HepG2 (cell line): ENCODE data around the gene KLHL35. TPM values are rescaled to one million over a fixed set of nuclear protein-coding genes. Genes with fewer than 3 reads are reported as not detected.

Source experiments
- ARID4A ChIP-seq: sonication (generic); formaldehyde crosslinking; IDR thresholded peaks from 2 replicates; pipeline ENCODE4 v1.5.0; 2020; ENCODE audit warnings: mild to moderate bottlenecking, missing genetic modification reagents, borderline replicate concordance
- ELF1 ChIP-seq: sonication (generic); formaldehyde crosslinking; IDR thresholded peaks from 2 replicates; pipeline ENCODE4 v1.4.0; 2020; ENCODE audit warnings: missing genetic modification reagents
- ELF3 ChIP-seq: IDR thresholded peaks from 2 replicates; pipeline ENCODE4 v1.6.1; 2016; ENCODE audit warnings: missing genetic modification reagents, missing compliant biosample characterization
- HNF4A ChIP-seq: sonication (generic); formaldehyde crosslinking; IDR thresholded peaks from 2 replicates; pipeline ENCODE4 v1.4.0; 2020; ENCODE audit warnings: missing genetic modification reagents
- IKZF1 ChIP-seq: fragments of 450-650 bp; IDR thresholded peaks from 2 replicates; pipeline ENCODE4 v1.7.1; 2016
- ISL2 ChIP-seq: sonication (generic); formaldehyde crosslinking; IDR thresholded peaks from 2 replicates; pipeline ENCODE4 v1.5.0; 2020; ENCODE audit warnings: missing genetic modification reagents
- JUNB ChIP-seq: sonication (generic); formaldehyde crosslinking; IDR thresholded peaks from 2 replicates; pipeline ENCODE4 v1.8.0; 2022; ENCODE audit warnings: missing genetic modification reagents, mild to moderate bottlenecking, borderline replicate concordance
- PITX1 ChIP-seq: sonication (generic); formaldehyde crosslinking; IDR thresholded peaks from 2 replicates; pipeline ENCODE4 v1.5.1; 2020; ENCODE audit warnings: mild to moderate bottlenecking, missing genetic modification reagents
- PLRG1 ChIP-seq: fragments of 450-650 bp; conservative IDR thresholded peaks from 2 replicates; pipeline ENCODE4 v1.6.1; 2016
- SMC3 ChIP-seq: IDR thresholded peaks from 2 replicates; pipeline ENCODE4 v1.6.1; 2011; ENCODE audit warnings: low read length, improper control_type of control experiment
- SOX5 ChIP-seq: IDR thresholded peaks from 2 replicates; pipeline ENCODE4 v1.6.1; 2016; ENCODE audit warnings: borderline replicate concordance
- SRSF1 ChIP-seq: fragments of 200-400 bp; formaldehyde crosslinking; optimal IDR thresholded peaks from 2 replicates; pipeline ENCODE3; 2017; ENCODE audit warnings: mild to moderate bottlenecking, low read depth, low read length, moderate library complexity
- THAP8 ChIP-seq: sonication (generic); formaldehyde crosslinking; IDR thresholded peaks from 2 replicates; pipeline ENCODE4 v1.5.1; 2020; ENCODE audit warnings: missing genetic modification reagents, mild to moderate bottlenecking, borderline replicate concordance
- ZC3H13 ChIP-seq: sonication (generic); formaldehyde crosslinking; IDR thresholded peaks from 2 replicates; pipeline ENCODE4 v1.8.1; 2023; ENCODE audit warnings: mild to moderate bottlenecking, missing genetic modification reagents, moderate library complexity
- ZGPAT ChIP-seq: IDR thresholded peaks from 2 replicates; pipeline ENCODE4 v1.6.1; 2016; ENCODE audit warnings: mild to moderate bottlenecking
- ZKSCAN8 ChIP-seq: IDR thresholded peaks from 2 replicates; pipeline ENCODE4 v1.6.1; 2016; ENCODE audit warnings: borderline replicate concordance, missing genetic modification reagents, missing compliant biosample characterization
- ZNF30 ChIP-seq: sonication (generic); formaldehyde crosslinking; IDR thresholded peaks from 2 replicates; pipeline ENCODE4 v1.5.0; 2020; ENCODE audit warnings: mild to moderate bottlenecking, missing genetic modification reagents
- ZNF329 ChIP-seq: sonication (generic); formaldehyde crosslinking; IDR thresholded peaks from 2 replicates; pipeline ENCODE4 v1.9.0; 2021; ENCODE audit warnings: low read depth, mild to moderate bottlenecking, missing genetic modification reagents
- ZNF530 ChIP-seq: sonication (generic); formaldehyde crosslinking; IDR thresholded peaks from 2 replicates; pipeline ENCODE4 v1.5.0; 2020; ENCODE audit warnings: low read depth, mild to moderate bottlenecking, missing genetic modification reagents
- ZNF577 ChIP-seq: sonication (generic); formaldehyde crosslinking; IDR thresholded peaks from 2 replicates; pipeline ENCODE4 v1.4.0; 2020; ENCODE audit warnings: mild to moderate bottlenecking, low read depth, missing genetic modification reagents, borderline replicate concordance
- ZNF589 ChIP-seq: sonication (generic); formaldehyde crosslinking; conservative IDR thresholded peaks from 2 replicates; pipeline ENCODE4 v1.8.0; 2022; ENCODE audit warnings: mild to moderate bottlenecking, moderate library complexity, missing genetic modification reagents
- ZNF639 ChIP-seq: conservative IDR thresholded peaks from 2 replicates; pipeline ENCODE4 v1.6.1; 2018; ENCODE audit warnings: missing genetic modification reagents
- ZSCAN9 ChIP-seq: IDR thresholded peaks from 2 replicates; pipeline ENCODE4 v1.6.1; 2016; ENCODE audit warnings: borderline replicate concordance
- polyA plus RNA-seq, 8 experiments: library from polyadenylated mRNA; depleted of rRNA in 3 of 8; stranded (reverse) in 7 of 8; unstranded in 1 of 8; fragments of >200 nt; fragmentation: Illumina TruSeq in 4 of 8; extraction: Trizol in 4 of 8; gene quantifications; 2 replicates each; pipeline versions ENCODE4 v1.2.1 to v1.2.3, GENCODE V29; 2011 to 2016; ENCODE audit warnings: low read depth in 4 of 8, missing spikeins in 1 of 8, mixed read lengths in 1 of 8; ENCODE audit not compliant: insufficient read depth in 1 of 8
- total RNA-seq, 5 experiments: library from RNA; depleted of rRNA; stranded (reverse); fragments of >200 nt; fragmentation: Illumina TruSeq; extraction: Trizol; gene quantifications; 2 replicates each; pipeline ENCODE4 v1.2.3, GENCODE V29; 2016; ENCODE audit warnings: low read depth in 1 of 5

Gene KLHL35
- total and polyA plus RNA-seq, 2 of the 13 experiments (the other 11 are each of a cell fraction or from before 2014, with no cell fraction given) = not detected

- TF ChIP-seq ZGPAT (peak; percentile 63; the same call in 1 of the 2 replicates), ZNF530 (CRISPR knock-in tag) (no peak), PITX1 (CRISPR knock-in tag) (peak; percentile 54; the same call in 1 of the 2 replicates), JUNB (CRISPR knock-in tag) (no peak), ZSCAN9 (peak; percentile 43; the same call in 1 of the 2 replicates), SOX5 (CRISPR knock-in tag) (peak; percentile 34; the same call in 1 of the 2 replicates), ZNF589 (CRISPR knock-in tag) (no peak), ZNF30 (CRISPR knock-in tag) (no peak), PLRG1 (no peak), THAP8 (CRISPR knock-in tag) (no peak), ZNF577 (CRISPR knock-in tag) (no peak), HNF4A (CRISPR knock-in tag) (no peak), ZC3H13 (CRISPR knock-in tag) (no peak), SRSF1 (no peak), ZNF639 (CRISPR knock-in tag) (no peak), ZKSCAN8 (CRISPR knock-in tag) (0 out of 2 replicates have a peak, but pooled peaks have one; percentile 25), ISL2 (0 out of 2 replicates have a peak, but pooled peaks have one; percentile 24), ARID4A (CRISPR knock-in tag) (no peak; the same call in 1 of the 2 replicates), ELF3 (CRISPR knock-in tag) (peak; percentile 46; the same call in 1 of the 2 replicates), ELF1 (no peak), ZNF329 (CRISPR knock-in tag) (no peak), IKZF1 (no peak), SMC3 (peak; percentile 62)
Observed at GRCh38 chr11:75384438-75385080, 48.4 kb downstream of the KLHL35 start (continued).
